HG02571 (cell line): ENCODE data around the gene CLEC2D.
"Not testable (repeated sequence)": the region's sequence is repeated elsewhere in the genome, so short reads cannot be mapped to it uniquely, and the experiment has no call there.

Experiments
- ATAC-seq: cut with Tn5 transposase; IDR thresholded peaks from one replicate; pipeline ENCODE4 v1.9.1; 2021; ENCODE audit warnings: mild to moderate bottlenecking, moderate library complexity; ENCODE audit not compliant: unreplicated experiment

The CLEC2D gene

GRCh38 chr12:9669534-9669933, at the start of gene CLEC2D:
Gene CLEC2D (plus strand): TSS chr12:9669713. CDS start chr12:9669735, 22 bp downstream.
- ATAC-seq = peak; percentile 44

- no peak for ATAC-seq
Measured at GRCh38 chr12:9625019-9625418, 44.5 kb upstream of the CLEC2D start.

GRCh38 chr12:9626291-9626690, 43.2 kb upstream of the CLEC2D start:
- ATAC-seq = no peak

- ATAC-seq = no peak
Measured at GRCh38 chr12:9626821-9627220, 42.7 kb upstream of the CLEC2D start.

- no peak for ATAC-seq
Measured at GRCh38 chr12:9632766-9633165, 36.7 kb upstream of the CLEC2D start.

- peak; percentile 54 for ATAC-seq
Measured at GRCh38 chr12:9634177-9634803, 35.2 kb upstream of the CLEC2D start.

GRCh38 chr12:9634969-9635754, 34.4 kb upstream of the CLEC2D start:
- ATAC-seq = no peak

- ATAC-seq = no peak
Measured at GRCh38 chr12:9636150-9636850, 33.2 kb upstream of the CLEC2D start.

- no peak for ATAC-seq
Measured at GRCh38 chr12:9636851-9637206, 32.7 kb upstream of the CLEC2D start.

- ATAC-seq = no peak
Measured at GRCh38 chr12:9640024-9640423, 29.5 kb upstream of the CLEC2D start.

GRCh38 chr12:9642606-9643265, 26.8 kb upstream of the CLEC2D start:
- ATAC-seq = no peak

GRCh38 chr12:9643266-9643660, 26.2 kb upstream of the CLEC2D start:
- no peak for ATAC-seq

GRCh38 chr12:9644985-9645551, 24.4 kb upstream of the CLEC2D start:
- ATAC-seq = not testable (repeated sequence)

- no peak for ATAC-seq
Measured at GRCh38 chr12:9646794-9647781, 22.4 kb upstream of the CLEC2D start.

- peak; percentile 65 for ATAC-seq
Measured at GRCh38 chr12:9647825-9648700, 21.4 kb upstream of the CLEC2D start.

- no peak for ATAC-seq
Measured at GRCh38 chr12:9648701-9649531, 20.6 kb upstream of the CLEC2D start.

- no peak for ATAC-seq
Measured at GRCh38 chr12:9649532-9649940, 20.0 kb upstream of the CLEC2D start.

GRCh38 chr12:9650151-9650576, 19.3 kb upstream of the CLEC2D start:
- ATAC-seq = no peak
